ENCODE measurements around the gene HPCAL1.

HPCAL1 gene

DNA sequence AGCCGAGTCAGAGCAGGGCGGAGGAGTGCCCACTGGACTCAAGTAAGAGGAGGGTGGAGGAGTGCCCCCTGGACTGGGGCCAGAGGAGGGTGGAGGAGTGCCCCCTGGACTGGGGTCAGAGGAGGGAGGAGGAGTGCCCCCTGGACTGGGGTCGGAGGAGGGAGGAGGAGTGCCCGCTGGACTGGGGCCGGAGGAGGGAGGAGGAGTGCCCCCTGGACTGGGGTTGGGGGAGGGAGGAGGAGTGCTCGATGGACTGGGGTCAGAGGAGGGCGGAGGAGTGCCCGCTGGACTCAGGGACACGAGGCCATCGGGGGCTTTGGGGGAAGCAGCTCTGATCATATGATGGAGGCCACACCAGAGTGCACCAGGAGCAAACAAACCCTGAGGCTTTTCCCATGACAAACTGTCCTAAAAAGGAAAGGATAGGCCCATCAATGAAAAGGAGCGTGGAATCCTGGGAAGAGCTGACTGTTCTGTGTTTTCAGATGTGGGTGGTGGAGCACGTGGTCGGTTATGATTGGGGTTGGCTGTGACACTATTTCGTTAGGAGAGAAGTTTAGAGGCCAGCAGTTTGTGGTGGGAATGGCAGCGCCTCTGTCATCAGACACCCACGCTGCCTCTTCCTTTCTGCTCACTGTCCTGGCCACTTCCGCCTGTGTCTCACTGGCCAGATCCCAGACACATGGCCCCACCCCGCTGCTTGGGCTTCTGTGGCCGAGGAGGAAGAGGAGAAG lies 24.5 kb upstream of the HPCAL1 start:
- peak overlapping the region; percentile 63 for H3K27ac ChIP-seq (ENCODE audit: low read depth, low read length)
- H3K4me1 ChIP-seq (ENCODE audit: control insufficient read depth, insufficient read depth, low read length, unreplicated experiment) = peaks cover 28% of the 10 kb centered on the region

DNA sequence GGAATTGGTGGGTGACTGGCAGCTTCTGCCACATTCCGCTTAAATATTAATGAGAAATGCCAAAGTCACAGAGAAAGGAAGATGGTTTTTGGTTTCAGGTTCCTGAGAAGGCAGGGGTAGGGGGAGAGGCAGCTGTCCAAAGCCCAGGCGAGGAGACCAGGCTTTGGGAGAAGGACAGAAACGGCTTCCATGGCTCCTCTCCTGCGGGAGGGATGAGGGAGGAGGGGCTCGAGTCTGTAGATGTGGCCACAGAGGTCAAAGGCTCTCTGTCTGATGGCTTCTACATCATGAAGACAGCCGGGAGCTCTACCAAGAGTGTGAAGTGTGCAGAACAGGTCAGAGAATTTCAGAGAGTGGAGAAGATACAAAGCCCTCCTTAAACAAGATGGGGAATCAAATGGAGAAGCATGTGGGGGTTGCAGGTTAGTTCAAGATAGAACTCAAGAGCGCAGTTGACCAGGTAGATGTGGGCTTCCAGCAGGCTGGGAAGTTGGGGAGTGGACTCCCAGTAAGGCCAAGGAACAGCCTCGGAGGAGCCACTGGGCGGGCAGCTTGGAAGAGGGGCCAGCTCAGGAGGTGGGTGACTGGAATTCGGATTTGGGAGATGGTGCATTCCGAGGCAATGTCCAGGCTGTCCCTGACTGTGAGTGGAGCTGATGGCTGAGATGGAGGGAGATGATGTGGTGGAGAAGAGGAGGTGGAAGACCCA lies 23.8 kb upstream of the HPCAL1 start:
- no peaks in the 10 kb centered on the region for H3K27me3 ChIP-seq (ENCODE audit: insufficient read depth, low read length)
- no peaks in the 10 kb centered on the region for H3K36me3 ChIP-seq (ENCODE audit: insufficient read depth, low read length)
- no peaks in the 10 kb centered on the region for H3K79me2 ChIP-seq (ENCODE audit: control insufficient read depth, insufficient read depth, low read length, unreplicated experiment)
- peak overlapping the region; percentile 5 for H3K4me3 ChIP-seq (ENCODE audit: low read depth, low read length)
- peak overlapping the region; percentile 63 for H3K27ac ChIP-seq (ENCODE audit: low read depth, low read length)
- H3K4me1 ChIP-seq (ENCODE audit: control insufficient read depth, insufficient read depth, low read length, unreplicated experiment) = peaks cover 34% of the 10 kb centered on the region
- peak overlapping the region; percentile 64 for H2AFZ ChIP-seq (ENCODE audit: low read length, unreplicated experiment)

More for the DNA sequence above, 24.5 kb upstream of the HPCAL1 start:
- no peaks in the 10 kb centered on the region for H3K79me2 ChIP-seq (ENCODE audit: control insufficient read depth, insufficient read depth, low read length, unreplicated experiment)
- peak overlapping the region; percentile 64 for H2AFZ ChIP-seq (ENCODE audit: low read length, unreplicated experiment)
- no peaks in the 10 kb centered on the region for H3K27me3 ChIP-seq (ENCODE audit: insufficient read depth, low read length)
- no peaks in the 10 kb centered on the region for H3K36me3 ChIP-seq (ENCODE audit: insufficient read depth, low read length)
- H3K4me3 ChIP-seq (ENCODE audit: low read depth, low read length) = peak overlapping the region; percentile 5

DNA sequence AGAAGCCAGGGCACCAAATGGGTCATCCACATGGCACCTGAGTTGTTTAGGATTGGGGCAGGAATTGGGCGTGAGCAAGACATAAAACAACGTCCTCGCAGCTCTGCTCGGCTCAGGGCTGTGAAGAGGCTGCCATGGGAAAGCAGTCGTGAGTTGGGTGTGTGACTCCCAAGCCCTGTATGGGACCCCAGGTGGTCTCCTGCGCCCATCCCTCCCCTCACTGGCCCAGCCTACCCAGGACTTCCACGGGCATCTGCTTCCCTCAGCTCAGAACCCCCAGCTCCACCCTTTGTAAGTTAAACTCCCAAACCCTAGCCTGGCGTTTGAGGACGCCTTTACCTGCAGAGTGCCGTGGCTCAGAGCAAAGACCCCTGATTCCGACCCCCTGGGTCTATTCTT lies 23.2 kb upstream of the HPCAL1 start:
- Histone ChIP-seq H3K4me1 (ENCODE audit: control insufficient read depth, insufficient read depth, low read length, unreplicated experiment) (peaks cover 40% of the 10 kb centered on the region), H3K27ac (ENCODE audit: low read depth, low read length) (no peak overlapping the region), H3K4me3 (ENCODE audit: low read depth, low read length) (no peak overlapping the region), H3K79me2 (ENCODE audit: control insufficient read depth, insufficient read depth, low read length, unreplicated experiment) (no peaks in the 10 kb centered on the region), H3K36me3 (ENCODE audit: insufficient read depth, low read length) (no peaks in the 10 kb centered on the region), H3K27me3 (ENCODE audit: insufficient read depth, low read length) (no peaks in the 10 kb centered on the region), H2AFZ (ENCODE audit: low read length, unreplicated experiment) (no peak overlapping the region)

DNA sequence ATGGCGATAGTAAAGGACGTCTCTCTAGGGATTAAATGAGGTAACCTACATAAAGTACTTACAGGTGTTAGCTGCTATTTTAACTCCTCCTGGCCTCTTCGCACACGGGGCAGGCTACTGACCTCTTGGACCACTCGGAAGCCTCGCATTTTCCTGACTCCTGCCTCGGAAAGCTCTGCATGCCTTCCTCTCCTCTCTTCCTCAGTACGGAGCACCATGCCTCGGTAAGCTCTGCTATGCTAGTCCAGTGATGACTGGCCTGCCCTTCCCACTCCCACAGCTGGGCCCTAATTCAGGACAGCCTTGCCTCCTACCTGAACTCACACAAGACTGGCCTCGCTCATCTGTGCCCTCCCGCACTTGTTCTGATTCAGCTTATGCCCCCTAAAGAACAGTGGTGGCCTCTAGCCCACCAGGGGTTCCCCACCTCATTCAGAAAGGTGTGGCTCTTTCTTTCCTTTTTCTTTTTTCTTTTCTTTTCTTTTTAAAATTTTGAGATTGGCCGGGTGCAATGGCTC lies 22.7 kb upstream of the HPCAL1 start:
- Histone ChIP-seq H3K27ac (ENCODE audit: low read depth, low read length) (no peak overlapping the region), H2AFZ (ENCODE audit: low read length, unreplicated experiment) (no peak overlapping the region), H3K79me2 (ENCODE audit: control insufficient read depth, insufficient read depth, low read length, unreplicated experiment) (no peaks in the 10 kb centered on the region), H3K4me3 (ENCODE audit: low read depth, low read length) (no peak overlapping the region), H3K4me1 (ENCODE audit: control insufficient read depth, insufficient read depth, low read length, unreplicated experiment) (peaks cover 45% of the 10 kb centered on the region), H3K27me3 (ENCODE audit: insufficient read depth, low read length) (no peaks in the 10 kb centered on the region), H3K36me3 (ENCODE audit: insufficient read depth, low read length) (no peaks in the 10 kb centered on the region)

DNA sequence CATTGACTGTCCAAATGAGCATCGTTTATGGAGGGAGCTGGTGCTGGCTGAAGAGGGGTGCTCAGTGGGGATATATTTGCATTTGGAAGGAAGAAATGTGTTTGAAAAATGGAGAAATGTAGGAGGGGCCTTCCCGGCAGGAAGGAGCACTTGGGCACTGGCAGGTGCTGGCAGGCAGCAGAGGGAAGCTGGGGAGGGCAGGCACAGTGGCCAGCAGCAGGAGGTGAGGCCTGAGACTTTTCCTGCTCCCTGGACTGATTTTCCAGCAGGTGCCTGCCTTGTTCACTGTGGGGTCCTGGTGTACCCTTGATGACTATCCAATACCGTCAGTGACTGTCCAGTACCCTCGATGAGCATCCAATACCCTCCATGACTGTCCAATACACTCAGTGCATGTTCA lies 20.8 kb upstream of the HPCAL1 start:
- no peaks in the 10 kb centered on the region for H3K27me3 ChIP-seq (ENCODE audit: insufficient read depth, low read length)
- H3K4me1 ChIP-seq (ENCODE audit: control insufficient read depth, insufficient read depth, low read length, unreplicated experiment) = peaks cover 60% of the 10 kb centered on the region
- H3K4me3 ChIP-seq (ENCODE audit: low read depth, low read length) = no peak overlapping the region

DNA sequence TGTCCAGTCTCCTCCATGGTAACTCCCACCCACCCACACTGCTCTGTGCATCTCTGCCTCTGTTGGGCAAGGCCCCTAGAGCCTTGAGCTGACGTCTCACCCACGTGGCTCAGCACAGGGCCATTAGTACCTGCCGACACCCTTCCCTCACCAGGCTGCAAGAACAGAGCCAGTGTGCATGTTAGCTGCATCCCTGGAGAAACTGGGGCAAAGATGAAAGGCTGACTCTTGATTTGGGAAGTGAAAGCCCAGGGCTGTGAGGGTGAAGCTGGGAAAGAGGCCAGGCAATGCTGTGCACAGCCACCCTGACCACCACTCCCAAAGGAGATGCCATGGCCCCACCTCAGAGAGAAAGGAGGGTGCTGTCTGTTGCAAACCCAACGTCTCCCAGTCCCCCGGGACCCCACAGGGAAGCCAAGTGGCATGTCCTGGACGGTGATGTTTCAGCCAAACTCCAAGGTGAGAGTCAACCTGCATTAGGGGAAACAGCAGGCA lies 20.0 kb upstream of the HPCAL1 start:
- Histone ChIP-seq H3K36me3 (ENCODE audit: insufficient read depth, low read length) (no peaks in the 10 kb centered on the region), H3K4me3 (ENCODE audit: low read depth, low read length) (no peak overlapping the region), H3K27me3 (ENCODE audit: insufficient read depth, low read length) (no peaks in the 10 kb centered on the region), H2AFZ (ENCODE audit: low read length, unreplicated experiment) (no peak overlapping the region), H3K4me1 (ENCODE audit: control insufficient read depth, insufficient read depth, low read length, unreplicated experiment) (peaks cover 62% of the 10 kb centered on the region), H3K27ac (ENCODE audit: low read depth, low read length) (peak overlapping the region; percentile 78), H3K79me2 (ENCODE audit: control insufficient read depth, insufficient read depth, low read length, unreplicated experiment) (no peaks in the 10 kb centered on the region)

More for the DNA sequence above, 20.8 kb upstream of the HPCAL1 start:
- no peak overlapping the region for H3K27ac ChIP-seq (ENCODE audit: low read depth, low read length)
- no peaks in the 10 kb centered on the region for H3K36me3 ChIP-seq (ENCODE audit: insufficient read depth, low read length)
- no peak overlapping the region for H2AFZ ChIP-seq (ENCODE audit: low read length, unreplicated experiment)
- H3K79me2 ChIP-seq (ENCODE audit: control insufficient read depth, insufficient read depth, low read length, unreplicated experiment) = no peaks in the 10 kb centered on the region

DNA sequence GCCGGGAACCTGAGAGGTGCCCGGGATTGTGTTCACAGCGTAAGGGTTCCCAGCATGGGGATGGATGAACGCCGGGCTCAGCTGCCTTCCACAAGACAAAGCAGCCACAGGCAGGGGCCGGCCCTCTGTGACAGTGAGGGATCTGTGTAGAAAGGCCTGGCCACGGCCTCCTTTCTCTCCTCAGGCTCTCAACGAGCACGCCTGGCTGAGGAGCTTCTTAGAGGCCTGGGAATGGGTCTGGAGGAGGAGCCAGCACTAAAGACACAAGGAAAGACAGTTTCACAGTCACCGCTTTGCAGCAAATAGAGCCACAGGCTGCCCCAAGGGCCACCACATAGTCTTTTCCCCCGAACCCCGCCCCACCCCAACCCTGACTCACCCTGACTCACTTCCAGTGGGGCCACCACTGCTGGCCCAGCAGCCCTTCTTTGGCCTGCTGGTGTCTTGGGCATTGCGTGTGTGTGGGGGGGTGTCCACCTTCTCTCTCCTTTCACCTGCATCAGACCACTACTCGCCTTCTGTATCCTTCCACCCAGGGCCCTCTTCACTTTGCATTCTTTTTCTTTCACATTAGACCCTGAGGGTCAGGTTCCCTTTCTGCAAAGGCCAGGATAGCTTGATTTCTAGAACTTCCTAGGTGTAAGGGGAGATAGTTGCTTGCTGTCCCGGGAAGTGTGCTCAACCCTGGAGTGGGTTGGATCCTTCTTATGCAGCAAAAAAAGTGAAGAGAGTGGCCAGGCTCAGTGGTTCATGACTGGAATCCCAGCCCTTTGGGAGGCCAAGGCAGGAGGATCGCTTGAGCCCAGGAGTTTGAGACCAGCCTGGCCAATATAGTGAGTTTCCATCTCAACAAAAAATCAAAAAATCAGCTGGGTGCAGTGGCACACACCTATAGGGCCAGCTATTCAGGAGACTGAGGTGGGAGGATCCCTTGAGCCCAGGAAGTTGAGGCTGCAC lies 19.3 kb upstream of the HPCAL1 start:
- peak overlapping the region; percentile 78 for H3K27ac ChIP-seq (ENCODE audit: low read depth, low read length)
- no peak overlapping the region for H2AFZ ChIP-seq (ENCODE audit: low read length, unreplicated experiment)
- no peaks in the 10 kb centered on the region for H3K27me3 ChIP-seq (ENCODE audit: insufficient read depth, low read length)

DNA sequence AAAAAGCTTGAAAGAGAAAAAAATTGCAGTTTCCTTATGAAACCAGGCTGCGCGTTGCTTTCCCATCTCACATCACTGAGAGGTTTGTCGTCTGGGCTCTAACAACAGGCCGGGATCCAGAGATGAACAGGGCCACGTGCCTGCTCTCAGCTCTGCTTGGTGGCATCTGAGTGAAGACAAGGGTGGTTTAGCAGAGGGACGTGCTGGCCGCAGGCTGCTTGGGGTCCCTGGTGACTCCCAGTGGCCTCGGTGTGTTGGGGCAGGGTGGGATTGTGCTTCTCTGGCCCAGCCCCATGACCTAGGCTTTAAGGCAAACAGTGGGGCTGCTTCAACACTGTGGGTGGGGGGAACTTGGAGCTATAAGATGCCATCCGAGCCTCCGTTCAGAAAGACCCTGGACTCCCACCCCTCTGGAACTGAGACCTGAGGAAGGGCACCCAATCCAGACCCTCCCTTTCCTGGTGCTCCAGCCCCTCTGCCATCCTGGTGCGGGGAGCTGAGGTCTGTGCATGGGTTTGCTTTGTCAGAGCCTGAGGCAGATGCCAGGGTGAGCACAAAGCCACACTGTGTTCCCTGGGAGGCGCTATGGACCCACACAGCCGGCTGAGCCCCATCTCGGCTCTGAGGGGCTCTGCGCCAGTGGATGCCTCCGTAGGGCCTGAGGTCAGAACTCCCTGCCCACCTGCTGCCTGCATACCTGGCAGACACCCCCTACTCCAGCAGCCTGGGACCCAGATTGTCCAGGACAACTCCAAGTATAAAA lies 18.4 kb upstream of the HPCAL1 start:
- H2AFZ ChIP-seq (ENCODE audit: low read length, unreplicated experiment) = no peak overlapping the region
- no peaks in the 10 kb centered on the region for H3K79me2 ChIP-seq (ENCODE audit: control insufficient read depth, insufficient read depth, low read length, unreplicated experiment)
- H3K4me3 ChIP-seq (ENCODE audit: low read depth, low read length) = no peak overlapping the region
- peak overlapping the region; percentile 72 for H3K27ac ChIP-seq (ENCODE audit: low read depth, low read length)
- peaks cover 63% of the 10 kb centered on the region for H3K4me1 ChIP-seq (ENCODE audit: control insufficient read depth, insufficient read depth, low read length, unreplicated experiment)
- no peaks in the 10 kb centered on the region for H3K36me3 ChIP-seq (ENCODE audit: insufficient read depth, low read length)
- H3K27me3 ChIP-seq (ENCODE audit: insufficient read depth, low read length) = no peaks in the 10 kb centered on the region

More for the DNA sequence above, 19.3 kb upstream of the HPCAL1 start:
- Histone ChIP-seq H3K79me2 (ENCODE audit: control insufficient read depth, insufficient read depth, low read length, unreplicated experiment) (no peaks in the 10 kb centered on the region), H3K4me3 (ENCODE audit: low read depth, low read length) (no peak overlapping the region), H3K36me3 (ENCODE audit: insufficient read depth, low read length) (no peaks in the 10 kb centered on the region), H3K4me1 (ENCODE audit: control insufficient read depth, insufficient read depth, low read length, unreplicated experiment) (peaks cover 62% of the 10 kb centered on the region)

DNA sequence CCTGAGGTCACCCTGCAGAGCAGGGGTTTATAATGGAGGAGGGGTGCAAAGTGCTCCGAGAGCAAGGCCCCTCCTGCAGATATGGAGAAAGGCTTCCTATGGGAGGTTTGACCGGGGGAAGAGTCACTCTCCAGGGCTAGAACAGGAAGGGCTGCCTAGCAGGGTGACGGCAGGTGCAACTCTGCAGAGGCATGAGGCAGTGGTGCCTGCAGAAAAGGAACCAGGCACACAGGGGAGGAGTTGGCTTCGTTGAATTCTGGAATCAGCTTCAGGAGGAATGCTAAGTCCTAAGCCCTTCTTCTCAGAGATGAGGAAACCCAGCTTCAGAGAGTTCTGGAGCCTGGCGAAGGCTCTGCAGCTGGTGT lies 17.5 kb upstream of the HPCAL1 start:
- no peaks in the 10 kb centered on the region for H3K36me3 ChIP-seq (ENCODE audit: insufficient read depth, low read length)
- H2AFZ ChIP-seq (ENCODE audit: low read length, unreplicated experiment) = no peak overlapping the region
- H3K4me3 ChIP-seq (ENCODE audit: low read depth, low read length) = no peak overlapping the region
- H3K79me2 ChIP-seq (ENCODE audit: control insufficient read depth, insufficient read depth, low read length, unreplicated experiment) = no peaks in the 10 kb centered on the region
- peaks cover 71% of the 10 kb centered on the region for H3K4me1 ChIP-seq (ENCODE audit: control insufficient read depth, insufficient read depth, low read length, unreplicated experiment)
- H3K27me3 ChIP-seq (ENCODE audit: insufficient read depth, low read length) = no peaks in the 10 kb centered on the region
- H3K27ac ChIP-seq (ENCODE audit: low read depth, low read length) = peak overlapping the region; percentile 45
